HG03039 (cell line): ENCODE data around the gene CAND1.
A peak's percentile ranks its signal among the peaks of the same experiment; 100 is the strongest.

Experiments used
- ATAC-seq: cut with Tn5 transposase; IDR thresholded peaks from one replicate; pipeline ENCODE4 v1.9.1; 2021; ENCODE audit warnings: mild to moderate bottlenecking, moderate library complexity; ENCODE audit not compliant: unreplicated experiment

Gene CAND1

DNA sequence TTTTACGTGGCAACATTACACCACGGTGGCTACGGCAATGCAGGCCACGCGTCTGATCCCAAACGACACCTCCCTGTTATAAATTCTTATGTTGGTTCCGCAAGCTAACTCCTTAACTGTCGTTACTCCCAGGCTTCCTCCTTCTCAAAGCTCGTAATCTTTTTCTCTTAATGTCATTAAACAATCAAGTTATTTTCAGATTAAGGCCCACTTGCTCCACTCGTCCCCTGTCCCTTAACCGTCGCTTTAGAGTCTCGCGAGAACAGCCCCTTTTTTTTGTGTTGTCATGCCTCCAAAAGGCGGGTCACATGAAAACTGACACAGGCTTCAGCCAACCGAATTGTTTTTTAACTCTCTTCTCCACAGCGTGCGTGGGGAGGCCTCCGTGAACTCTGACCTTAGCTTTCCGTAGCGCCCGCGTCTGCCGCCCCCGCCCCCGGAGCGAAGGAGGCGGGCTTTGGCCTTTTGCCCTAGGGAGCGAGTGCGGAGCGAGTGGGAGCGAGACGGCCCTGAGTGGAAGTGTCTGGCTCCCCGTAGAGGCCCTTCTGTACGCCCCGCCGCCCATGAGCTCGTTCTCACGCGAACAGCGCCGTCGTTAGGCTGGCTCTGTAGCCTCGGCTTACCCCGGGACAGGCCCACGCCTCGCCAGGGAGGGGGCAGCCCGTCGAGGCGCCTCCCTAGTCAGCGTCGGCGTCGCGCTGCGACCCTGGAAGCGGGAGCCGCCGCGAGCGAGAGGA is at the start of gene CAND1:
Gene CAND1, plus strand, starts transcription at position 463 of the 737 bp plus-strand sequence. CDS start 360 bp downstream, outside the sequence.
- ATAC-seq, result peak; percentile 75

DNA sequence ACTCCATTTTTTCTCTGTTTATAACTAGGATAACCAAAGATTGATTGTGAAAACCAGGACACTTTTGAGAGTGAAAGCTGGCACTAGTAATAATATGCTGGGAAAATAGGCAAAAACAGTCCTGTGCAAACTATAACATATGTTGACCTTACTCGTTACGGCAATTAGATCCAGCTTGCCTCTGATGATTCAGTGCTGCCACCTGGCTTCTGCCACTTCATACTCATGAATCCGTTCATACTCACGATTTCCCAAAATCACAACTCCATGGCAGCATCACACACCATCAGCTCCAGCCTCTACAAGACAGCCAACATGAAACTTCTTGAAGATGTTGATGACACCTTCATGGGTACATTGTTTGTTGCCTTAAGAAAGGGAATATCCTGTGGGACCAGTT is 49.1 kb upstream of the CAND1 start:
- no peak for ATAC-seq

DNA sequence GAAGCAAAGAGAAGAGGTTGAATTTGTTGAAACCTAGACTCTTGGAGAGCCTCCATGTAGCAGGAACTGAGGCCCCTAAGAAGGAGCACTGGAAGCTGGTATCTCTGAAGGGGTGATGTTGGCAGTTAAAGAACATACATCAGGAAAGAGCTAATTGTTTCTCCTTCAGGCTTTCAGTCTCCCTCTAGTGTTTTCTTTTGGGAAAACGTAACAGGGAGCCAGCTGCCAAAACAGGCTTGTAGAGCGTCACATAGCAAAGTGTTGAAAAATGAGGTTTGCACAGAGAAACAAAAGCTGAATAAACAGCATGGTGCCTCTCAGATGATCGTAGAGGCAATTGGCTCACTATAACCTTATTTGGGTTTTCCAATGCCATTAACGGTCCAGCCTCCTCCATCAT is 46.9 kb upstream of the CAND1 start:
- ATAC-seq, result no peak

DNA sequence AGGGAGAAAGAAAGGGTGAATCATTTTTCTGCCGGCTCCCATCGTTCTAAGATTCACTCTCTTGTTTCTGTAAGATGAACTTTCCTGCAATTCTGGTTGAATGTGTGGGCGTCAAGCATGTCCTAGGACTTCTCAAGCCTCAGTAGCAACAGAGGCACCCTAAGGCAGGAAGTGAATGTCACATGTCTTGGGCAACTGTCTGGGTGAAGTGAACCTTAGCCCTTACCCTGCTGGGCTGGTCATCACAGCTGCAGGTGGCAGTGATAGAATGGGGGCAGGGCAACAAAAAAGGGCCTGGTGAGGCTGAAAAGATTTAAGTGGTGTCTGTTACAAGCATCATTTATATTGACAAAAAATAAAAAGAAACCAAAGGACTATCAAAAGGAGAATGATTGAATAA is 45.9 kb upstream of the CAND1 start:
- no peak for ATAC-seq

DNA sequence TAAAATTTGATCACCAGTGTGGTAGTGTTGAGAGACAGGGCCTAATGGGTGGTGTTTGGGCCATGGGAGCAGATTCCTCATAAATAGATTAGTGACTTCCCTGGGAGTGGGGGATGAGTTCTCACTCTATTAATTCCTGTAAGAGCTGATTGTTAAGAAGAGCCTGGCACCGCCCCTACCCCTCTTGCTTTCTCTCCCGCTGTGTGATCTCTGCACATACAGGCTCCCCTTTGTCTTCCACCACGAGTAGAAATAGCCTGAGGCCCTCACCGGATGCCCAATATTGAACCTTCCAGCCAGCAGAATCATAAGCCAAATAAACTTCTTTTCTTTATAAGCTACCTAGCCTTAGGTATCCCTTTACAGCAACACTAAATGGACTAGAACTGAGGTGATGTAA is 31.9 kb upstream of the CAND1 start:
- ATAC-seq, result no peak

DNA sequence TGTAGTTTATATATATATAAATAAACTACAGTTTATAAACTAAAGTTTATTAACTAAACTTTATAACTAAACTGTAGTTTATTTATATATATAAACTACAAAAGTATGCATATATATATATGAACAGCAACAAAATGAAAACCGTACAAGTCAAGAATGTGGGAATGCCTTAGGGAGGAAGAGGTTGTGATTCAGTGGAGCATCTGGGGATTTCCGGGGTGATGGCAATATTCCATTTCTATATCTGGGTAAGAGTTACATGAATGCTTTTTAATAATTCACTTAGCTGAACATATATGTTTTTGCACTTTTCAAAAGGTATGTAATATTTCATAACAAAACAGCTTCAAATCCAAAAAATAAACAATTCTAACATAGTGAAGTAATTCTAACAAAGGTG is 30.1 kb upstream of the CAND1 start:
- ATAC-seq, result no peak

DNA sequence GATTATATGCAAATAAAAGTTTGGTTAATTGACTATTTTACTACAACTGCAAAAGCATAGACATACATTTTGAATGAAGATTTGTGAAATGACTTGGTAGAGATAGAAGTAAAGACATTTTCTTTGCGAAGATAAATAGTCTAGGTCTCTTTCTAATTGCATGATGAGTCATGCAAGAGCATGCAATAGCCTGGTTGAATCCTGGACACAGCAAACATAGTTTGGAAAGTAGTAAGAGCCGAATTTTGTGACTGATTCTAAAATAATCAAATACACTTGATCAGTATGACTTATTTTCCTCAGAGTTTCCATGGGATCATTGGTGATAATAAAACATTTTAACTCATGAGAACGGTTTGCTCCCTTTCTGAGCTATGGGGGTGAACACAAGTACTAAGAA is 27.7 kb upstream of the CAND1 start:
- ATAC-seq, result no peak

DNA sequence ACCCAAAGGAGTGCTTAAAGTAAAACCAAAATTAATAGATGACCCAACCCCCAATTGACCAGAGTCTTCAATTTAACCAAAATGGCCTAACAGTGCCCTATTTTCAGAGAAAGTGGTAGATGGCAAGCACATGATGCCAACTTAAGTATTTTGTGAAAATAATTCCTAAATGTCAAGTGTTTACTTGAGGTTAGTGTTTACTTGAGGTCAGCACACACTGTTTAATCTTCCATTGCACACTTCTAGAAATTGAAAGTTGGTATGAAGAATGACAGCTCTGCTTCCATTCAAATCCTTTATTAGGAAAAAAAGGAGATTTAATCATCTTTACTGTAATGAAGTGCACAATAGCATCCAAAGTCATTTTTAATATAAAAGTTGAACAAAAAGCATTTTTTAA is 25.9 kb upstream of the CAND1 start:
- ATAC-seq, result no peak

DNA sequence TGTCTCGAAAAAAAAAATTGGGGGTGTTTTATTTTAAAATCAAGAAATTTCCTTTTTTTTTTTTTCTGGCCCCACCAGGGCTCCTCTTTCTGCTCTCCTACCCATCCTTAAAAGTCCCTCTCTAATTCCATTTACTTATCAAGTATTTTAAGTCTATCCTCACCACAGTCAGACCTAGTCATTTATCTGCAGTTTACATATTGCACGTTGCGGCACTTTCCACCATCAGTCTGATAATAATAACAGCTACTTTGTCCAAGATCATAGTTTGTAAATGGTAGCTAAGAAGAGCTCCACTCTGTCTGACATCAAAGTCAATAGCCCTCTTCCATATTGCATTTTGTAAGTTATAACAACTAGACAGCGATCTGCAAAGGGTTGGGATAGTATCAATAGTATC is 23.6 kb upstream of the CAND1 start:
- no peak for ATAC-seq

DNA sequence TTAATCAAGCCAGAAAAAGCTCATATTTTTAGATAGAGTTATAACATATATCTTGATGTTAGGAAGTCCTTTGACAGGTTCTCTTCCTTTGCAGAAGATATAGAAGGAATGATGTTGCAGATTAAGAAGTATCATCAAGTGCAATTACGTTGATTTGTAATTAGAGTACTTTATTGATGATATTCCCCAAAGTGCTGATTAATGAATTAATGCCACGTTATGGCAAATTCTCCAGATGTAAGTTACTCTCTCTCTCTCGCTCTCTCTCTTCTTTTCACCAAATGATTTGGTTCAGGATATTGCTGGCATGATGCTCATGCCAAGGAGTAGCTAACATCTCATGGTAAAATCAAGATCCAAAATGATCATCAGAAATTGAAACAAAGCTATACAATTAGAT is 18.1 kb upstream of the CAND1 start:
- no peak for ATAC-seq

DNA sequence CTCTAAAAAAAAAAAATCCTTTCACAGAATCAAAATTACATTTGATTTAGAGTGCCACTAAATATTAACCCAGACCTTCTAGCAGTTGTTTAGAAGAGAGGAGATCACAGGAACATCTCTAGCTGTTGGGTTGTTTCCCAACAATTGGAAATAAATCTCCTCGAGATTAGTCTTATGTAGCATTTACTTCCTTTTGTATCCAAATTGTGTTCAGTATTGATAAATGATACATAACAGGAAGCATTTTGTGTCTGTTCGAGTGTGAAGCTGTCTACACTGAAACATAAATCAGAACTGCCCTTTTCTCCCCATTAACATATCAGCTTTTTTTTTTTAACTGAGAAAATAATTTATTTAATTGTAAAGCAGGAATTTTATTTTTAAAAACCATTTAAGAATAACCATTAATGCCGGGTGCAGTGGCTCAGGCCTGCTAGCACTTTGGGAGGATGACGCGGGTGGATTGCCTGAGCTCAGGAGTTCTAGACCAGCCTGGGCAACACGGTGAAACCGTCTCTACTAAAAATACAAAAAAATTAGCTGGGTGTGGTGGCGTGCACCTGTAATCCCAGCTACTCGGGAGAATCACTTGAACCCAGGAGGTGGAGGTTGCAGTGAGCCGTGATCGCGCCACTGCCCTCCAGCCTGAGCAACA is 14.7 kb upstream of the CAND1 start:
- ATAC-seq, result no peak

DNA sequence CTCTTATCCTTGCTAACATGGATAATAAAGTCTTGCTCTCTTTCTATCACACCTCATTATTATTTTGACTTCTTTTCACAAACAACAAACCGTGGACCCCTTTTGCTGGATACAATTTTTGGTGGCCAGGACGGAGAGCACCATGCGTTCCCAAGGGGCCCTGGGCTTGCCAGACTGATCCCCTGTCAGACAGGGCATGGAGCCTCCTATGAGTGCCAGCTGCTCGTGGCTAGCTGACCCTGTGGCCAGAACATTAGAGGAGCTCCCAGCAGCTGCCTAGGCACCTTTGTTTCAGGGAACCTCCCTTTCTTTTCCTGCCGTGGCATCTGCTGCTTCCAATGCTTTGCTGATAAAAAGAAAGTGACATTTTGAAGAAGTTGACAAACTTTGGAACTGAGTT is 12.5 kb upstream of the CAND1 start:
- ATAC-seq, result no peak

DNA sequence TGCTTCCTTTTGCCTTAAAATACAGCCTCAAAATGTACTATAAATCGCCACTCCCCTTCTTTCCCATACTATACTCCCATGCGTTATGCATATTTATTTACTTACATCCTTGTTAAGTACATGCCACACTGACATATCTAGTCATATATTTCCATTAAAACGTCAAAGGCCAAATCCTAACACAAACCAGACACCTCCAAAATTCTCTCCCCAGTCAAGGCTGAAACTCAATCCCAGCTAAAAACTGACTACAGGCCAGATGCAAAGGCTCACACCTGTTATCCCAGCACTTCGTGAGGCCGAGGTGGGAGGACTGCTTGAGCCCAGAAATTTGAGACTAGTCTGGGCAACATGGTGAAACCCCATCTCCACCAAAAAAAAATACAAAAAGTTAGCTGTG is 5.7 kb upstream of the CAND1 start:
- no peak for ATAC-seq

DNA sequence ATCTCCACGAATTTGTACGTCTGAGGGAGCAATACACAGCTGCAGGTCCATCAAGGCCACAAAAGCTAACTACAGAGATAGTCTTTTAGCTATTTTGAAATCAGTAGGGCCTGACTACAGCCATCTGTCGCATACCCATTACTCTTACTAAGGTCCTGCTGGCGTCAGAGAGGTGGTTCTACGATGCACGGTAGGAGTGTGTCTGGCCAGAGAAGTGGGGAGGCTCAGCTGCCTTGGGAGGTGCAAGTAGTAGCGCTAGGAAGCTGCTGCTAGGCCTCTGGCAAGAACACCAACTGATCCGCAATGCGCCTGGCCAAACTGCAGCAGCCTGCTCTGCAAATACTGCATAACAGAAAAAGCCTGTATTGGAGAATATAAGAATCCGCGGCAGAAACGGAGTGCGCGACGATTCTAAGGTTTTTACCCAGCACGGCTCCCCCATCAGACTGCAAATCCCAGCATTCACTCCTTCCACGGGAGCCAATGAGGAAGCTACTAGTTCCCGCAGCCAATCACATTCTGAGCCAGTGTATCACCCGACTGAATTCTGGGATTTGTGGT is 743 bp upstream of the CAND1 start:
- ATAC-seq, result peak; percentile 81

DNA sequence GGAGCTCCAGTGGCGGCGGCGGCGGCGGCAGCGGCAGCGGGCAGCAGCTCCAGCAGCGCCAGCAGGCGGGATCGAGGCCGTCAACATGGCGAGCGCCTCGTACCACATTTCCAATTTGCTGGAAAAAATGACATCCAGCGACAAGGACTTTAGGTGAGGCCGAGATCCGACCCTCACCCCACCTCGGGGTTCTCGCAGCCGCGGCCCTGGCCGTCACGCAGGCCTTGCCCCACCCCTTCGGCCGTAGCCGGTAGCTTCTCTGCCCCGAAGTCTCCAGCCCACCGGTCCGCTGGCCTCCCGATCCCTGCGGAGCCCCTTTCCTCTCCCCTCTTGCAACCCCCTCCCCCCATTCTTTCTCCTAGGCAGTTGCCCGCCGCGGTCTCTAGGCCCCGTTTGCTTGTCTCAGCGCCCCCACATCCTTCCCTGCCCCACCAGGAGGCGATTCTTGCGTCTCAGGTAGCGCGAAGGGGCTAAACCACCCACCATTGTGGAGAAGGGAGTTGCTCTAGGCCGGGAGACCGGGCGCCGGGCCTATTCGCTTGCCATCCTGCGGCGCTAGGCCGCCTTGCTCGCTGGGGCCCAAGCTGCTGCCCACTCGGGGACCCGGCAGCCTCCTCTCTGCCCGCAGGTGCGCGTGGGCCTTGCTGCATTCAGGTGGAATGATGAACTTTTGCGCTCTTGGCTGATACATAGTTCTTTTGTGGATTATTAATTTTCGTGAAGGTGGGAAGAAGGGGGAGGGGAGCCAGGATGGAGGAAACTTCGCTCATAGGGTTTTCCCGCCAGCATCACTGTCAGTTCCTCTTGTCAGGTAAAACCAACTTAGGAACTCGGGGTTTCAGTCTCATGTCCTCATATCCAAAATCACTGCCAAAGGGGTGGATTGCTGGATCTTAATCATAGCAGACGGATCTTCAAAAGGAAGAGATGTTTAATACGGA is 745 bp downstream of the CAND1 start:
- ATAC-seq, result peak; percentile 6

DNA sequence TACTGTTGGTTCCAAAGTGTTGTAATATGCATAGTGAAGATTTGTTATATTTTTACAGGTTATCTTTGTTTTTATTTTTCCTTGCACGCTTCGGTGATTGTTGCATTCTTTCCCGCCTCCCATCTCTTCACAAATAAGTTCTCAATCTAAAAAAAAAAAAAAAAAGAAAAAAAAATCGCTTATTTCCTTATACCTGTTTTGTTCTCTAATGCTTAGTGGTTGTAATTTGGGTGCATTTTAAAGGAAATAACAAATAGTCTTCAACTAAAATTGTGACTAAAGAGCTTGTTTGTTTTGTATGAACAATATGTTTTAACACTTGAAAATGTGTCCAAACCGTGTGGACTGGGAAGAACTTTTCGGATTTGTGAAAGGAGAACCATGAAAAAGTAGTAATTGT is 1.5 kb downstream of the CAND1 start:
- no peak for ATAC-seq

DNA sequence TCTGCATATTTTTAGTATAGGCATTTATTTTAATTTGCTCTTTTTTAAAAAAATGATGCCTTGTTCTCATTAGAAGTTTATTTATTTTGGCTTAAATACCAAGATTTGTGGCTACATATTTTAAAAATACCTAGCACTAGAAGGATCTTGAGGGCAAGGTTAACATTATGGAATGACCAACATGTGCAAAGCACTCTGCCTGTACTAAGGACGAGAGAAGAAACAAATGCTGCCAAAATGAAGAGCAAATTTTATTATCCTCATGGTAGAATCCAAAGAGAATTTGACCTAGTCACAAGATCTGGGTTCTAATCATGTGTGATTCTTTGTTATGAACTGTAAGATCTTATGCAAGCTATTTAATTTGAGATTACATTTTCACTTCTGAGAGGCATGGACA is 2.8 kb downstream of the CAND1 start:
- ATAC-seq, result no peak

DNA sequence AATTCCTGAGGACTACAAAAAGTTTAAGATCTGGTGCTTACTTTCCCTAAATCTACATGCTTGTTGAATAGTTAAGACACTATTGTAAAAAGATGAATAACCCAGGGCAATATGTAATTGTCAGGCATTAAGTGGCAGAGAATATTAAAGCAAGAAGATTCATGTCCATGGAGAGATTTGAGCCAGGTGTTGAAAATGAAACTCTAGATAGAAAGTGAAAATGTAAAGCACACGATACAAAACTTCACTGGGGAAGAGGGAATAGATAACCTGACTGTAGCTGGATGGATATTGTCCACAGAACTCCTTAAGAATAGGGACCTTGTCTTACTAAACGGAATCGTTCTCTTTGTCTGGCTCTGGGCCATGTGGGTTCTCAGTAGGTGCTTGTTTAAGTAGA is 5.0 kb downstream of the CAND1 start:
- ATAC-seq, result no peak

DNA sequence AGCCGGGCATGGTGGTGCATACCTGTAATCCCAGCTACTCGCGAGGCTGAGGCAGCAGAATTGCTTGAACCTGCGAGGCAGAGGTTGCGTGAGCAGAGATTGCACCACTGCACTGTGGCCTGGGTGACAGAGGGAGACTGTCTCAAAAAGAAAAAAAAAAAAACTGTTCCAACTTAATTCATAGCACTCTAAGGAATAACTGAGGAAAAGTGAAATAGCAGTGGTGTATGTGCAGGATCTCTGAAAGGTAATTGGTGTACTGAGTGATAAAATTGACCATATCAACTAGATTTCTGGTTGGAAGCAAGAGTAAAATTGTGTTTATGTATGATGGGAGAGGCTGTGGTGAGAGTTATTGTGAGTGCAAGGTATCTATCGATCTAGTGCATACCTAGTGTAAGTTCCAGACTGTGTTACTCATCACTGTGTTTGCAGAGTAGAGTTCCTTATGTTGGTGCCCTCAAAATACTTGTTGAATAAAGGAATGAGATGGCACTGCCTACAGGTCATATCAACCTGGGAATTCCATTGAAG is 6.3 kb downstream of the CAND1 start:
- no peak for ATAC-seq

DNA sequence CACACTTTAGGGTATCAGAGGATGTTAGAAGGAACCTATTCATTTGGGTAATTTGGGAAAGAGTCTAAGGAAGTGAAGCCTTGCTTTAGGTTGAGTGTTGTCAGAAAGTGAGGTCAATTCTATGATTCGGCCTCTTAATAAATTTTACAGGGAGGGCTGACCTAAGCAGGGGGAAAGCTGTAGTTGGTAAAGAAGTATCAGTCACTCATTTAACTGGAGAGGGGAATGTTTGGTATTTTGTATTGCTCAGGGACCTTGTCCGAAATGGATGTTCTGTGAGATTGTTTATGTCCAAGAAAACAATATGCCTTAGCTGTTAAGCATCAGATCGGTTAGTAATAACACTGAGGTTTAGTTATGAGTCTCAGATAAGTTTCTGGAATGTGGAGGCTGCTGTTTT is 7.3 kb downstream of the CAND1 start:
- no peak for ATAC-seq

DNA sequence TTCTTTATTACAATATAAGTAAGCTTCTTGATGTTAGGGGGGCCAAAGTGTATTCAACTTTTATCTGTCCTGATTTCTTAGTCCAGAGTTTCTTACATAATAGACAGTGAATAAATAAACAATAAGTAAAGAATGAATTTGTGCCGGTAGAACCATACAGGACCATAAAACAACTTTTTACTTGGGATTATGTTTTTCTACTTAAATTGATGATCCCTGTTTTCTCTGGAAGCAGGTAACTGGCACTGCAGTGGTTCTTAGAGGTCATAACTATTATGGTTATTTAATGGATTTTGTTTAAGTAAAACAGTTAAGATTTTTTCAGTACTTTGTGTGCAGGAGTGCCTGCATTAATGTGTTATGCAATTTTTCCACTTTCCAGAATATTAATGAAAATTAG is 10.5 kb downstream of the CAND1 start:
- no peak for ATAC-seq
